GM19372 (cell line): Measurements from ENCODE around the gene VTI1A.

Source experiments
- ATAC-seq: cut with Tn5 transposase; IDR thresholded peaks from one replicate; pipeline ENCODE4 v1.9.1; 2021; ENCODE audit warnings: mild to moderate bottlenecking, low read depth, moderate library complexity; ENCODE audit not compliant: unreplicated experiment

VTI1A gene

GRCh38 chr10:112624546-112625048 is 177.6 kb downstream of the VTI1A start:
- ATAC-seq: no peak

- ATAC-seq: no peak
Observed at GRCh38 chr10:112628951-112629609, 182.1 kb downstream of the VTI1A start.

GRCh38 chr10:112631501-112632400 is 184.7 kb downstream of the VTI1A start:
- ATAC-seq: no peak

GRCh38 chr10:112634096-112634830 is 187.2 kb downstream of the VTI1A start:
- ATAC-seq: no peak

- no peak for ATAC-seq
Observed at GRCh38 chr10:112637901-112638300, 190.9 kb downstream of the VTI1A start.

GRCh38 chr10:112639298-112639697 is 192.3 kb downstream of the VTI1A start:
- no peak for ATAC-seq

- ATAC-seq: no peak
Observed at GRCh38 chr10:112640638-112641037, 193.6 kb downstream of the VTI1A start.

- ATAC-seq: no peak
Observed at GRCh38 chr10:112643600-112644264, 196.7 kb downstream of the VTI1A start.

- no peak for ATAC-seq
Observed at GRCh38 chr10:112644265-112644645, 197.2 kb downstream of the VTI1A start.

- no peak for ATAC-seq
Observed at GRCh38 chr10:112649006-112649821, 202.2 kb downstream of the VTI1A start.

GRCh38 chr10:112649822-112650152 is 202.8 kb downstream of the VTI1A start:
- ATAC-seq: no peak

GRCh38 chr10:112650588-112651030 is 203.6 kb downstream of the VTI1A start:
- no peak for ATAC-seq

- no peak for ATAC-seq
Observed at GRCh38 chr10:112653215-112653614, 206.2 kb downstream of the VTI1A start.

- ATAC-seq: no peak
Observed at GRCh38 chr10:112653851-112654250, 206.8 kb downstream of the VTI1A start.

- ATAC-seq: no peak
Observed at GRCh38 chr10:112654794-112655193, 207.8 kb downstream of the VTI1A start.

GRCh38 chr10:112655722-112656121 is 208.7 kb downstream of the VTI1A start:
- ATAC-seq: no peak

- no peak for ATAC-seq
Observed at GRCh38 chr10:112658465-112658864, 211.4 kb downstream of the VTI1A start.

GRCh38 chr10:112658900-112659638 is 212.1 kb downstream of the VTI1A start:
- no peak for ATAC-seq
